Astrocyte (in vitro differentiated cells and primary cell): ENCODE data around the gene INO80. TPM values are rescaled to one million over a fixed set of nuclear protein-coding genes. Genes with fewer than 3 reads are reported as not detected.

Experiments
- DNase-seq: peaks from one replicate; pipeline ENCODE4 v3.0.0-alpha.2; 2010; ENCODE audit warnings: low read depth
- FAIRE-seq: peaks from 2 replicates; lab custom pipeline; 2011; peaks lifted over from hg19 to GRCh38; lab: Jason Lieb, UNC
- H2AFZ ChIP-seq: 2 replicates; pipeline ENCODE4 v1.6.0; 2012; ENCODE audit warnings: low read depth, low read length, inconsistent platforms
- H3K27ac ChIP-seq: 2 replicates; pipeline ENCODE4 v1.5.1; 2011; ENCODE audit warnings: low read depth, low read length, inconsistent platforms
- H3K27me3 ChIP-seq: 2 replicates; pipeline ENCODE4 v1.6.0; 2011; ENCODE audit warnings: low read length, inconsistent platforms; ENCODE audit not compliant: insufficient read depth
- H3K36me3 ChIP-seq: 2 replicates; pipeline ENCODE4 v1.5.1; 2011; ENCODE audit warnings: low read length, inconsistent platforms; ENCODE audit not compliant: insufficient read depth
- H3K4me1 ChIP-seq: 2 replicates; pipeline ENCODE4 v1.5.1; 2011; ENCODE audit warnings: low read length, inconsistent platforms; ENCODE audit not compliant: insufficient read depth
- H3K4me2 ChIP-seq: 2 replicates; pipeline ENCODE4 v1.6.0; 2012; ENCODE audit warnings: low read length, inconsistent platforms
- H3K4me3 ChIP-seq: 2 replicates; pipeline ENCODE4 v1.5.1; 2011; ENCODE audit warnings: low read depth, mild to moderate bottlenecking, low read length, inconsistent platforms; ENCODE audit not compliant: insufficient read depth
- H3K79me2 ChIP-seq: 2 replicates; pipeline ENCODE4 v1.6.0; 2012; ENCODE audit warnings: mild to moderate bottlenecking, low read length, inconsistent platforms; ENCODE audit not compliant: insufficient read depth
- H3K9ac ChIP-seq: 2 replicates; pipeline ENCODE4 v1.6.0; 2012; ENCODE audit warnings: mild to moderate bottlenecking, low read length, inconsistent platforms
- H3K9me3 ChIP-seq: 2 replicates; pipeline ENCODE4 v1.5.1; 2012; ENCODE audit warnings: low read depth, mild to moderate bottlenecking, low read length, inconsistent platforms; ENCODE audit not compliant: insufficient read depth
- H4K20me1 ChIP-seq: 2 replicates; pipeline ENCODE4 v1.6.0; 2012; ENCODE audit warnings: low read length, inconsistent platforms; ENCODE audit not compliant: insufficient read depth
- H3K27ac Mint-ChIP-seq: one replicate; pipeline ENCODE4 v1.8.0; 2021; ENCODE audit warnings: mild to moderate bottlenecking, mixed read lengths; ENCODE audit not compliant: unreplicated experiment
- H3K27me3 Mint-ChIP-seq: one replicate; pipeline ENCODE4 v1.8.0; 2021; ENCODE audit warnings: low read depth, mixed read lengths; ENCODE audit not compliant: unreplicated experiment
- H3K36me3 Mint-ChIP-seq: one replicate; pipeline ENCODE4 v1.8.0; 2021; ENCODE audit warnings: low read depth, mixed read lengths; ENCODE audit not compliant: unreplicated experiment
- H3K4me1 Mint-ChIP-seq: one replicate; pipeline ENCODE4 v1.8.0; 2021; ENCODE audit warnings: low read depth, mixed read lengths; ENCODE audit not compliant: unreplicated experiment
- H3K4me3 Mint-ChIP-seq: one replicate; pipeline ENCODE4 v1.8.0; 2021; ENCODE audit warnings: mild to moderate bottlenecking, moderate library complexity, mixed read lengths; ENCODE audit not compliant: unreplicated experiment
- H3K9me3 Mint-ChIP-seq: one replicate; pipeline ENCODE4 v1.8.0; 2021; ENCODE audit warnings: mild to moderate bottlenecking, mixed read lengths; ENCODE audit not compliant: unreplicated experiment
- CTCF ChIP-seq: IDR thresholded peaks from 2 replicates; pipeline ENCODE4 v1.5.1; 2011; ENCODE audit warnings: low read depth, mild to moderate bottlenecking, inconsistent platforms, low read length, moderate library complexity; ENCODE audit not compliant: insufficient read depth
- EZH2 ChIP-seq: IDR thresholded peaks from 2 replicates; pipeline ENCODE4 v1.6.1; 2012; ENCODE audit warnings: mild to moderate bottlenecking, low read length, inconsistent platforms; ENCODE audit not compliant: insufficient read depth
- total RNA-seq: library from RNA; stranded (reverse); gene quantifications from 2 replicates; pipeline ENCODE4 v1.2.1, GENCODE V29; 2021

Gene INO80
- total RNA-seq, 1 donor from 2014 or later = 17.3 TPM

GRCh38 chr15:40948706-40949473 is 167.2 kb downstream of the INO80 start:
- no peak overlapping the region for H2AFZ ChIP-seq
- H4K20me1 ChIP-seq = no peaks in the 10 kb centered on the region
- no peaks in the 10 kb centered on the region for H3K9me3 ChIP-seq
- H3K4me1 ChIP-seq = peaks cover 10% of the 10 kb centered on the region
- FAIRE-seq (no peak), DNase-seq (no peak)
- no peaks in the 10 kb centered on the region for H3K27me3 ChIP-seq
- no peak overlapping the region for H3K4me2 ChIP-seq
- Mint-ChIP-seq H3K9me3 (peaks cover 2% of the 10 kb centered on the region), H3K27me3 (peaks cover 37% of the 10 kb centered on the region), H3K36me3 (peaks cover under 1% of the 10 kb centered on the region), H3K4me3 (no peak overlapping the region), H3K27ac (no peak overlapping the region), H3K4me1 (peaks cover 2% of the 10 kb centered on the region)
- H3K4me3 ChIP-seq = no peak overlapping the region
- H3K79me2 ChIP-seq = no peaks in the 10 kb centered on the region
- H3K9ac ChIP-seq = no peak overlapping the region
- no peak overlapping the region for H3K27ac ChIP-seq
- TF ChIP-seq CTCF (no peak), EZH2 (no peak)
- no peaks in the 10 kb centered on the region for H3K36me3 ChIP-seq

DNA sequence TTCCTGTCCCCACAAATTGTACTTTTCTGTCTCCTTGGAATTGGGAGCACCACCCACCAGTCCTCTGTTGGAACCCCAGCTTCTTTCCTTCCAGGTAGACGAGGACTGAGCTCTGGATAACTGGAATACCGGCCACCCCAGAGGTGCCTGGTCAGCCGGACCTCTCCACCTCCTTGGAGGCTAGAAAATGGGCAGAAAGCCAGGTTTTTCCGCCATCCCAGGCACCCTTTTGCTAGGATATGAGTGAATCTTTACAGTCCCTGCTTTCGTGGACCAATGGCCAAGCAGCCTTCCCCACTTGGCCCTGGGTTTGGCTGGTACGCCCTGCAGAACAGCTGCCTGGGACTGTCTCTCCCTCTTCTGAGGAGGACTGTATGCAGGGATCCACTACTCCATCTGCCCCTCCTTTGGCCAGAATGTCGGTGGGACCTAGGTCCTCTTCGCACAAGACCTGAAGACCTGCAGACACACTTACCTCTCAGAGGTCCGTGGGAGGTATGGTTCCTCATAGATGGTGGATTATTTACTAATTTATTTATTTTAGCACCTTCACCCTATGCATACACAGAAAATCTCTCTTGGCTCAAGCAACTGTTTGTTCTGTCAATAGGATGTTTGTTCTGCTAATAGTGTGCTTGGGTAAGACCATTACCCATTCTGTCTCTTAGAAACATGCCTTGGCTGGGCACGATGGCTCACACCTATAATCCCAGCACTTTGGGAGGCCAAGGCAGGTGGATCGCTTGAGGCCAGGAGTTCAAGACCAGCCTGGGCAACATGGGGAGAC is 171.4 kb downstream of the INO80 start:
- Histone ChIP-seq H4K20me1 (no peaks in the 10 kb centered on the region), H3K9me3 (no peaks in the 10 kb centered on the region), H3K4me3 (no peak overlapping the region), H3K9ac (no peak overlapping the region), H3K27ac (no peak overlapping the region), H3K4me2 (no peak overlapping the region), H3K4me1 (peaks cover 18% of the 10 kb centered on the region), H2AFZ (no peak overlapping the region), H3K27me3 (no peaks in the 10 kb centered on the region), H3K36me3 (no peaks in the 10 kb centered on the region), H3K79me2 (no peaks in the 10 kb centered on the region)
- FAIRE-seq (no peak), DNase-seq (no peak)
- Mint-ChIP-seq H3K4me3 (no peak overlapping the region), H3K9me3 (no peaks in the 10 kb centered on the region), H3K27ac (peak overlapping the region; percentile 53), H3K36me3 (no peaks in the 10 kb centered on the region), H3K27me3 (peaks cover 41% of the 10 kb centered on the region), H3K4me1 (peaks cover 2% of the 10 kb centered on the region)
- TF ChIP-seq CTCF (no peak), EZH2 (no peak)
